Stimulated activated CD8-positive, alpha-beta memory T cell treated with anti-CD3 and anti-CD28 coated beads, Interleukin-12 subunit alpha, Interleukin-12 subunit beta, amount 100 ng/mL, for 1 hour (primary cell): ENCODE data around the gene MED25.

ENCODE experiments used
- DNase-seq: peaks from one replicate; pipeline ENCODE4 v3.0.0-alpha.2; 2020; ENCODE audit warnings: low read depth

Gene MED25

DNA sequence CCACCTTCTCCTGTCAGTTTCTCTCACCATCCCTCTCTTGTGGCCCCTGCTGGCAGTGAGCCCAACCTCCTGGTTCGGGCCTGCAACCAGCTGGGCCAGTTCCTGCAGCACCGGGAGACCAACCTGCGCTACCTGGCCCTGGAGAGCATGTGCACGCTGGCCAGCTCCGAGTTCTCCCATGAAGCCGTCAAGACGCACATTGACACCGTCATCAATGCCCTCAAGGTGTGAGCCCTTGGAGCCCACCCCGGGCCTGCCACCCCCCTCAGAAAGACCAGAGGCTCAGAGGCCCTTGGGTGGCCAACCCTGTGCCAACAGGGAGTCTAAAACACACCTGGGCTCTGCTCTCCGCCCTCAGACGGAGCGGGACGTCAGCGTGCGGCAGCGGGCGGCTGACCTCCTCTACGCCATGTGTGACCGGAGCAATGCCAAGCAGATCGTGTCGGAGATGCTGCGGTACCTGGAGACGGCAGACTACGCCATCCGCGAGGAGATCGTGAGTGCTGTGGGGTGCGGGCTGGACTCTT is 18.8 kb upstream of the MED25 start:
- DNase-seq: no peak

DNA sequence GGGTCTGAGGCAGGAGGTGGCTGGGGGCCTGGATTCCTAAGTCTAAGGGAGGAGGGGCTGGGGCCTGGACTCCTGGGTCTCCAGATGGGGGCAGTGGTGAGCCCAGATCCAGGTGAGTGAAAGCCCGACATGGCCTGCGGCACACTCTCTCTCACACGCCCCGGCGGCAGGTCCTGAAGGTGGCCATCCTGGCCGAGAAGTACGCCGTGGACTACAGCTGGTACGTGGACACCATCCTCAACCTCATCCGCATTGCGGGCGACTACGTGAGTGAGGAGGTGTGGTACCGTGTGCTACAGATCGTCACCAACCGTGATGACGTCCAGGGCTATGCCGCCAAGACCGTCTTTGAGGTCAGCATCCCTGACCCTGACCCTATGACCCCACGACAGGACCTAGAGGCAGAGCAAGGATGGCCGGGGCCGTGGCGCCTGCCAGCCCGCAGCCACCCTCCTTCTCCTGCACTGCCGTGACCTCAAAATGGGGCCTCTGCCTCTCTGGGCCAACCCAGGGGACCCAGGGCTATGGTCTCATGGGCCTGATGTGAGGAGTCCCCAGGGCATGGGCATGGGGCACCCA is 18.2 kb upstream of the MED25 start:
- DNase-seq: no peak

DNA sequence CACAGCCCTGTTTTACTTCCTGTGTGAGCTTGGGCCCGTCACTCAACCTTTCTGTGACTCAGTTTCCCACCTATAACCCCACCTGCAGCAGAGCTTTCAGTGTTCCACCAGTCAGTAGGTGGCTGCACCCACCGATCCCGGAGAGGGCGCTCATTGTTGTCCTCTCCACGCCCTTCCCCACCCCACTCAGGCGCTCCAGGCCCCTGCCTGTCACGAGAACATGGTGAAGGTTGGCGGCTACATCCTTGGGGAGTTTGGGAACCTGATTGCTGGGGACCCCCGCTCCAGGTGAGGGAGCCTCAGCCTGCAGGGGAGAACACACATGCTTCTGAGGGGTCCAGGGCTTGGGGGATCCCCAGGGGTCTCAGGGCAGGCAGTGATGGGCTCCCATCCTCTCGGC is 17.3 kb upstream of the MED25 start:
- DNase-seq: no peak

DNA sequence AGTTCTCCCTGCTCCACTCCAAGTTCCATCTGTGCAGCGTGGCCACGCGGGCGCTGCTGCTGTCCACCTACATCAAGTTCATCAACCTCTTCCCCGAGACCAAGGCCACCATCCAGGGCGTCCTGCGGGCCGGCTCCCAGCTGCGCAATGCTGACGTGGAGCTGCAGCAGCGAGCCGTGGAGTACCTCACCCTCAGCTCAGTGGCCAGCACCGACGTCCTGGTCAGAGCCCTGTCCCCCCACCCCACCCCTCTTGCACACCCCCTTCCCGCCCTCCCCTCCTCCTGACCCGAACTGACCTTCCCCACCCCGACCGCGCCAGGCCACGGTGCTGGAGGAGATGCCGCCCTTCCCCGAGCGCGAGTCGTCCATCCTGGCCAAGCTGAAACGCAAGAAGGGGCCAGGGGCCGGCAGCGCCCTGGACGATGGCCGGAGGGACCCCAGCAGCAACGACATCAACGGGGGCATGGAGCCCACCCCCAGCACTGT is 16.6 kb upstream of the MED25 start:
- no peak for DNase-seq

DNA sequence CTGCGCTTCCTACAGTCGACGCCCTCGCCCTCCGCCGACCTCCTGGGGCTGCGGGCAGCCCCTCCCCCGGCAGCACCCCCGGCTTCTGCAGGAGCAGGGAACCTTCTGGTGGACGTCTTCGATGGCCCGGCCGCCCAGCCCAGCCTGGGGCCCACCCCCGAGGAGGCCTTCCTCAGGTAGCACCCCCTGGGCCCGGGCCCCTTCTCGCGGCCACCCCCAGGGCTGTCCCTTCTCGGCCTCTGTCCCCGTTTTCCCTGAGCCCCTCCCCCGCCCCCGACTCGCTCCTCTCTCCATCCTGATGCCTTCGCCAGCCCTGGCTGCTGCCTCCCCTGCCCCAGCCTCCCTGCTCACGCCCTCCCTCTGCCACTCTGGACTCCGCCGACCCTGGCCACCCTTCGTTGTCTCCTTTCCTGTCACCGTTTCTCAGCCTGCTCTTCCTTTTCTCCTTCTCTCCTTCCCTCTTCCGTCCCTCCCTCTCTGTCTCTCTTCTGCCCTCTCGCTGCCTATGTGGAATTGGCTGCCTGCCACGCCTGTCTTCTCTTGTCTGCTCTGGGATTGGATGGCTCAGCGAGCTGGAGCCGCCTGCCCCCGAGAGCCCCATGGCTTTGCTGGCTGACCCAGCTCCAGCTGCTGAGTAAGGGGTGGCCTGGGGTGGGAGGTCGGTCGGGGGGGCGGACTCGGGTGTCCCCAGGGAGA is 16.0 kb upstream of the MED25 start:
- DNase-seq: no peak

DNA sequence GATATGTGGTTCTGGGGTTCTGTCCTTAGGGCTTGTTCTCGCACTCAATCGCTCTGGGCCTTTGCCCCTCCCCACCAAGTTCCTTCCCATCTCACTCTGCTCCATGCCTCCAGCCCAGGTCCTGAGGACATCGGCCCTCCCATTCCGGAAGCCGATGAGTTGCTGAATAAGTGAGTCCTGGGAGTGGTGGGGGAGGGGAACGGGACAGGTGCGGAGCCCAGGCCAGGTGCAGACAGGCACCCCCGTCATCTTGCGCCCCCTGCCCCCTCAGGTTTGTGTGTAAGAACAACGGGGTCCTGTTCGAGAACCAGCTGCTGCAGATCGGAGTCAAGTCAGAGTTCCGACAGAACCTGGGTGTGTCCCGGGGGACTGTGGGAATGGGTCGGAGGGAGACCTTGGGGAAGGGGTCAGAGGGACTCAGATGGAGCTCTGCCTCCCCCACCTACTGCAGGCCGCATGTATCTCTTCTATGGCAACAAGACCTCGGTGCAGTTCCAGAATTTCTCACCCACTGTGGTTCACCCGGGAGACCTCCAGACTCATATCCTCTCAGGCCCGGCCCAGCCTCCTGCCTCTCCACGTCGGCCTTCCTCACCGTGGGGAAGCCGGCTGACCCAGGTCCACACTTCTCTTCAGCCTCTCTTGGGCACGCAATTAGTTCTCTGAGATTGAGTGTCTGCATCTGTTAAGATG is 15.1 kb upstream of the MED25 start:
- DNase-seq: no peak

DNA sequence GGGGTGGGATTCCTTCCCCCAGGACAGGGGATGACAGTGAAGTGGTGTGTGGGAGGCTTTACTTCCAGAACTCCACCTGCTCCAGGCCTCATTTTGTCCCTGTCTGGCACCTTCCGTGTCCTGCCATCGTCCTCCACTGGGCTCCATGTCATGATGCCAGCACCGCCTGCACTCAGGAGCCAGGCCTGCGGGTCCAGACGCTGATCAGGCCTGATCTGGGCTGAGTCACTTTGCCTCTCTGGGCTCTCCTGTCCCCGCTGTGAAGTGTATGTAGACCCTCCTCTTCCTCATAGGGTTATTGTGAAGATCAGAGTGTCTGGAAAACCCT is 14.6 kb upstream of the MED25 start:
- no peak for DNase-seq

DNA sequence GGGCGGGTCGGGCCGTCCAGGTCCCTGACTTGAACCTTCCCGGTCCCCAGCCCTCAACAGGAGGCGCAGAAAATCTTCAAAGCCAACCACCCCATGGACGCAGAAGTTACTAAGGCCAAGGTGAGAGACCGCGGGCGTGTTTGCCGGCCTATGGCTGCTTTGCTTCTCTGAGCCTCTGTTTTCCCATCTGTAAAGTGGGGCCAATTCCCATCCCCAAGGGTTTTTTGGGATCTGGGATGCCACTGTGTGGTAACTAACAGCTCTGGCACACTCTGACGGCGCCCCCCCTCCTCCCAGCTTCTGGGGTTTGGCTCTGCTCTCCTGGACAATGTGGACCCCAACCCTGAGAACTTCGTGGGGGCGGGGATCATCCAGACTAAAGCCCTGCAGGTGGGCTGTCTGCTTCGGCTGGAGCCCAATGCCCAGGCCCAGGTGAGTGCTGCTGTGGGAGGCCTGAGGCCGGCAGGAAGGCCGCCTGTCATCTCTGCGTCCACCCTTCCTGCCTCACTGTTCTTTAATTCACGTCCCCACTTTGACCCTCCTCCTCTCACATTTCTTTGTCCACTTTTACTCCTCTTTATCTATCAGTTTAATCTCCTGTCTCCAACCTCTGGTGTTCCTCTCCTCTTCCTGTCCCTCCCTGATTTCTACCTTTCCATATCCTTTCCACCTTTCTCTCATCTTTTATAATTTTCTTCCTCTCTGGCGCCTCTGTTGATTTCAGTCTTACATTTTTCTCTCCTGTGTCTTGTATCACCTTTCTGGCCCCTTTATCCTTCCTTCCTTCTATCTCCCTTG is 12.1 kb upstream of the MED25 start:
- no peak for DNase-seq

DNA sequence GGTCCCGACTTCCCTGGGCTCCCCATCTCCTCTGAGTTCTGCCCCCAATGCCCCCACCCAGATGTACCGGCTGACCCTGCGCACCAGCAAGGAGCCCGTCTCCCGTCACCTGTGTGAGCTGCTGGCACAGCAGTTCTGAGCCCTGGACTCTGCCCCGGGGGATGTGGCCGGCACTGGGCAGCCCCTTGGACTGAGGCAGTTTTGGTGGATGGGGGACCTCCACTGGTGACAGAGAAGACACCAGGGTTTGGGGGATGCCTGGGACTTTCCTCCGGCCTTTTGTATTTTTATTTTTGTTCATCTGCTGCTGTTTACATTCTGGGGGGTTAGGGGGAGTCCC is 11.5 kb upstream of the MED25 start:
- DNase-seq: no peak

DNA sequence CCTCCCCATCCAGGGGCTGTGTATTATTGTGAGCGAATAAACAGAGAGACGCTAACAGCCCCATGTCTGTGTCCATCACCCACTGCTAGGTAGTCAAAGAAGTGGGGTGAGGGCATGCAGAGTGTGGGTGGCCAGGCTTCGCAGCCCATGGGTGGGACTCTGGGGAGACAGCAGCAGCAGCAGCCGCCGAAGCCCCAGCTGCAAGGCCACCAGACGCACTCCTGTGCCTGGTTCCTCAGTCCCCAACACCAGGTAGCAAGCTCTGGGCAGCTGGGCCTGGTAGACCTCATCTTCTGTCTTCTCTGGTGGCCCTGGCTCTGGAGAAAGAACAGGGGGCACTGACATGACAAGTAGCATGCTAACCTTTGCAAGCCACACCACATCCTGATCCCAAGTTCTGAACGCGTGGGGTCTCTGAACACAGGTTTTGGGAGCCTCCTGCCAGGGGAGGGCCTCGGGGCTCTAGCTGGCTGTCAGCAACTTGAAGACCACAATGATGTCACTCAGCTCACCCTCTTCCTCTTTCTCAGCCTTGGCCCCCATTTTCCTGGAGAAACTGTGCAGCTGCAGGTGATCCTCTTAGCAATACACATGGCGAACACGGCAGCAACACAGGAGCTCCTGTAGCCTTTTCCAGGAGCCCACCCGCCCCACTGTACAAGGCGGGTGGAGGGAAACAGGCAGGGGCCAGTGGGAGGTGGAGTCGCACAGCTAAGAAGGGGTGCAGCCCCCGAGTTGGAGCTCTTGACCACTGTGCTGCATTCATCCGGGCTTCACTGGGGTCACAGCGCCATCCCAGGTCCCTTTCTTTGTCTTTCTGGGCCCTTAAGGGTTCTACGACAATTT is 10.8 kb upstream of the MED25 start:
- no peak for DNase-seq

DNA sequence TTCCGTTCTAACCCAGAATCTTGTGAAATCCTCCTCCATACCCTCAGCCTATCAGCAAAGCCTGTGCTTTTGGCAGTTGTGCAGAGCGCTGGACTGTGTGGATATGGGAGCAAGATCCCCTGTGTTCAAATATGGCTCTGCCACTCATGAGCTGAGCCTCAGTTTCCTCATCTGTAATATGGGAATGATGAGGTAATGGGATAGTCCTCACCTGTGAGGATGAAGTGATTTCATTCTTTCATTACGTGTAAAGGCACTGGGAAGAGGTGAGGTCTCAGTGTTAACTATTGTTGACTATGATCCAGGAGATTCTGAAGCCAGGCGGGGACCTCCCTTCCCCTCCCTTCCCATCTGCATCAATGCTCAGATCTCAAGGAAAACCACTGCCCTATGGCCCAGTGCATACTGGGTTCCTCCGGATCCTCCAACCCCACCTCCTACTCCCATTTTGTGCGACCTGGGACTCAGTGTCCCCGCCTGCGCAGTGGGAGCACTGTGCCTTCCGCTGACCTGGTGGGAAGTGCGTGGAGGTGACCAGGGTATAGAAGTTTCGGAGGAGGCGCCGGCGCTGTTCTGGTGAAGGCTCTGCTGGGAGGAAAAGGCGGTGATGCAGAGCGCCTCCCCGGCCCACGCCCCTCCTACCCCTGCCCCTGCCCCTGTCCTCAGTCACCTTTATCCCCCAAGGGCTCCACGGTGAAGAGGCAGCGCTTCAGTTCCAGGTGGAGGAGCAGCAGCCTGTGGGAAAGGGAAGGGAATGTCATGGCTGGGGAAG is 10.0 kb upstream of the MED25 start:
- no peak for DNase-seq

DNA sequence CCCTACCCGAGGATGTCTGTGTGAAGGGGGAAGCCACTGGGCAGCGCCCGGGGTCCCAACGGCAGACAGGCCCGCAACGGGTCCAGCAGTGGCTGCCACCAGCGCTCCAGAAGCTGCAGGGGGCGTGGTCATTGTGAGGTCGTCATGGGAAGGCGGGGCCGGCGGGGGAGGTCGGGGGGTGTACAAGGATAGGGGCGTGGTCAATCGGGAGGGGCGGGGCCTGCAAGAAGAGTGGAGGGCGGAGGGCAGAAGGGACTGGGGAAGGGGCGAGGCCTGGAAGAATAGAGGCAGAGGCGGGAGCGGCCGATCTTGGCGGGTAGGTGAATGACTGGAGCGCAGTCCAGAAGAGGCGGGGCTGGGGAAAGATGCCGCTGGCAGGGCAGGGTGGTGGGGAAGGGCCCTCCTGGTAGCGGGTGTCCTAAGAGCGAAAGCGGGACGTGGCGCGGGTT is 9.4 kb upstream of the MED25 start:
- DNase-seq: peak; percentile 80

DNA sequence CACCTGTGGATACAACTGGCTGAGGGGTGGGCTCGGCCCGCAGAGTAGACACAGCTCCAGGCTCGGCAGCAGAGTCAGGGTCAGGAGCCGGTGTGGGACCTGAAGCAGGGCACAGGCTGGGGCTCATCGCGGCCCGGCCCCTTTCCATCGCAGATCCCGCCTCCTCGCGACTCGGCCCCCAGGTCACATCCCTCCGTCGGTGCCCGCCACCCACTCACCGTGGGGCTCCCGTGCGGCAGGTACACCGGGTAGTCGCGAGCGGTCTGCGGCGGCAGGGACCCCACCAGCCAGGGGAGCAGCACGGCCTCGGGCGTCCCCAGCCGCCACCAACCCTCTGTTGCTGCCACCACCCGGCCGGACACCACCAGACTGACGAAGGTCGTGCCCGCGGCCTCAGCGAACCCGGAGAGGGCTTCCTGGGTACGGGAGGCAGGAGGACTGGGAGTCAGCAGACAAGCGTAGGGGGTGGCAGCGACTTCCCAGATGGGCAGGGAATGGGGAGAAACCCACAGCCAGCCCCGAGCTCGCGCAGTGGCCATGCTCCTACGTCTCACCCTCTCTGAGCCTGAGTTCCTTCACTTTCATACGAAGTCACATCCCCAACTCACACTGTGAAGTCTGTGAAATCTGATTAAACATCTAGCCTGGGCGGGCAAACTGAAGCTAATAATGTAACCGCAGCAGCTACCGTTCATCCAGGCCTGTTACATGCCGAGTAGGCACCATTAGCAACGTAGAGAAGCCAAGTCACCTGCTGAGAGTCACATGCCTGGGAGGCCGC is 8.7 kb upstream of the MED25 start:
- peak; percentile 16 for DNase-seq

DNA sequence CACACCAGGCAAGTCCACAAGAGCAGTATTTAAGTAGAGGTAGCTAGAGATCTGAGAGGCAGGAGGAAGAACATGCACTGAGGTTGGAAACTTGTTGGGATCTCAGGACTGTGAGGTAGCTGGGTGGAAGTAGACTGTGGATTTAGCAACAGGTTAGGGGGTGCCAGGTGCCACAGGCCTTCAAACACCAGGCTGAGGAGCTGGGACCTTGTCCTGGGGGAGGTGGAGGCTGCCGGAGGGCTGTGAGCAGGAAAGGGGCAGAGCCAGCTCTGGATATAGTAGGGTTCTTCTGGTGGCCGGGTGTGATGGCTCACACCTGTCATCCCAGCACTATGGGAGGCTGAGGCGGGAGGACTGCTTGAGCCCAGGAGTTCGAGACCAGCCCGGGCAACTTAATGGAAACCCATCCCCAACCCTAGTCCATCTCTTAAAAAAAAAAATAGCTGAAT is 8.1 kb upstream of the MED25 start:
- DNase-seq: no peak

DNA sequence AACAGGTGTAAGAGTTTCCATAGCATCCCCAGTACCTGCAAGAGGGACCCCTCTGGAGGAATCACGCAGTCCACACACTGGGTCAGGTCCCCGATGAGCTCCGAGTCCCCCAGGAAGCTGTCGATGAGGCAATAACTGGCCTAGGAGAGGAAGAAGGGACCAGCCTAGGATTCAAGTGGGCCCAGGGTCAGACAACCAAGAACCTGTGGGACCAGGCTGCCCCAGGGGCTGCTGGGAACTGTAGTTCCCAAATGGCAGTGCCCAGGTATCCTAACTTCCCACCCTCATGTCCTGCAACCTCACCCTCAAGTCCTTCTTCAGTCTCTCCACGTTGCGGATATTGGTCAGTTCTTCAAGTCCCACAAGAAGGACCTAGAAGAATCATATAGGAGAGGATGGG is 6.8 kb upstream of the MED25 start:
- DNase-seq: no peak

DNA sequence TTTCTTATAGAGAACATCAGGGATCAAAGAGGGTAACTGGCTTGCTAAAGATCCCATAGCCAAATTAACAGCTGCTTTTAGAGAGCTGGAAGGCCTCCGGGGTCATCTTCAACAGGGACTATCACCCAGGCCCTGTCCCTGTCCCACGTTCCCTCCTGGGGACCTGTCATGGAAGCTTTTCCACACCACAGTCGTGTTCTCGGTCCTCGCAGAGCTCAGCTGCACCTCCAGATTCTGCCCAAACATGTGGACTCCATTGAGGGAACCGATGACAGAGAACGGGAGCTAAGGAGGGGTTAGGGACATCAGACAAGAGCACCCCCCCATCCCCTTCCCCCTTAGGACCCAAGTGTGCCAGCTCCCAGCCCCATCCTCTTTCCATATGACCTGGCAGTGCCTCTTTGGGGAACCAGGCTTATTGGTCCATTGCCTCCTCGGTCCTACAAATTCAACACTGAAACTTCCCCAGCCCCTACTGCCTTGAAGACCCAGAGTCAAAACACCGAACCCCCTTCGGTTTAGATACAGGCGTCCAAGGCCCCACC is 5.6 kb upstream of the MED25 start:
- no peak for DNase-seq

DNA sequence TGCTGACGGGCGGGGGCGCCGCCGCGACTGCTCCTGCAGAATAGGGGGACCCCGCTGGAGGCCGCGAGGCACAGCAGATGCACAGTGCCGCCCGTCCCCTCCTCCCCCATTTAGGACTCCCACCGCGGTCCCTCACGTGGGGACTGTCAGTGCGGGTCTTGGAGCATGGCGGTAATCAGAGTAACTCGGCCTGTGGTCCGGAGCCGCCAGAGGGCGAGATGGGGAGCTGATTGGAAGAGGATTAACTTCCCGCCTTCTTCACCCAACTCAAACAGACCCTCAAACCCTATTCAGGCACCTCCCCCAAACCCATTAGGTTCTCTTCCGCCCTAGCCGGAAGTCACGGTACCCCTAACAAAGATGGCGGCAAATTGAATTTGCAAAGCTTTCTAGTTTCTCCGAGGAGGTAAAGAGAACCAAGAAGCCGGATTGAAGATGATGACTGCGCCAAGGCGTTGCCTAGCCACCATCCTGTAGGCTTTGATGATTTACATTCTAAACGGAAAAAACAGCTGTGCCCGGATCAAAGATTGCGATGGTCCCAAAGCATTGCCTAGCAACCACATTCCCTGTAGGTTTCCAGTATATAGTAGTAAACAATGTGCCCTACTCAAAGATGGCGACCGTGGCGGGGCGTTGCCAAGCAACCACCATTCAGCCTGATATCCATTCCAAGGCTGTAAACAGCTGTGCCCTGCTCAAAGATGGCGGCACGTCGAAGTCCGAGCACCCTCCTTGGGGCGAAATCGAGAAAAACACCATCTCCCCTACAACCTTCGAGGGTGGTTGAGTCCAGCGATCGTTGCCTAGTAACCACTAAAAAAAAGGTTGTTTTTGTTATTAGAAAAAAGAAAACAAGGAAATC is 4.9 kb upstream of the MED25 start, which contains the start of gene FUZ:
TSS of gene FUZ (minus strand) at position 296 of the 865 bp plus-strand sequence. CDS start at position 110, 186 bp downstream.
- peak; percentile 87 for DNase-seq

DNA sequence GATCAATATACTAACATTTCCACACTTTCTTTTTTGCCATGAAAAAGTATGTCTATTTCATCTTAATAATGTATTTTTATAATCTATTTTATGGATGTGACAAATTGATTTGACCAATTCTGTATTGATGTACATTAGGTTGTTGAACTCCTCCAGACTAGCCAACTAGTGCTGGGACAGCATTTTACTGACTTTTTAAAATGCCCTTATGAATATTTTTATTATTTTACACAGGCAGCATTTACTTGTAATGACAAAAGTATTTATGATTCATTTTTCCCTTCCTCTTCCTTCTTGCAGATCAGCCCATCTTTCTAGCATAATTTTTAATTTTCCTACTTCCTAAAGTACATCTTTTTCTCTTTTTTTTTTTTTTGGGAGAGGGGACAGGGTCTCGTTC is 4.1 kb upstream of the MED25 start:
- no peak for DNase-seq

DNA sequence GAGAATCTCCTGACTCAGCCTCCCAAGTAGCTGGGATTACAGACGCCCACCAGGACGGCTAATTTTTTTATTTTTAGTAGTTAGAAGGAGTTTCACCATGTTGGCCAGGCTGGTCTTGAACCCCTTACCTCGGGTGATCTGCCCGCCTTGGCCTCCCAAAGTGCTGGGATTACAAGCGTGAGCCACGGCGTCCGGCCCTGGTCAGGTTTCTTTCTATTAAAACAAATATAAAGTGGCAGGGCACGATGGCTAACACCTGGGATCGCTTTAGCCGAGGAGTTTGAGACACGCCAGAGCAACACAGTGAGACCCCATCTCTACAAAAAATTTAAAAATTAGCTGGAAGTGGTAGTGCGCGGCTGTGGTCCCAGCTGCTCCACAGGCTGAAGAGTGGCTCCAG is 1.5 kb upstream of the MED25 start:
- no peak for DNase-seq
